Smooth muscle cell (in vitro differentiated cells): ENCODE results near the gene TMEM170A. TPM values are rescaled to one million over a fixed set of nuclear protein-coding genes. Genes with fewer than 3 reads are reported as not detected.

ENCODE experiments used
- DNase-seq: peaks from one replicate; lab custom pipeline; 2025; ENCODE audit not compliant: unreplicated experiment; lab: John Stamatoyannopoulos, UW
- H2AFZ ChIP-seq: fragments of 200-600 bp; sonication (generic); 2 replicates; pipeline ENCODE4 v1.6.0; 2016; ENCODE audit warnings: antibody characterized with exemption, low read depth, mild to moderate bottlenecking
- H3F3A ChIP-seq: fragments of 200-600 bp; sonication (generic); 2 replicates; pipeline ENCODE4 v1.6.0; 2017; ENCODE audit warnings: antibody characterized with exemption, low read depth
- H3K27ac ChIP-seq: fragments of 200-600 bp; sonication (generic); 2 replicates; pipeline ENCODE4 v1.5.1; 2016; ENCODE audit warnings: low read depth, mild to moderate bottlenecking
- H3K27me3 ChIP-seq: fragments of 200-600 bp; sonication (generic); 2 replicates; pipeline ENCODE4 v1.6.1; 2016; ENCODE audit warnings: low read depth, mild to moderate bottlenecking
- H3K36me3 ChIP-seq: fragments of 200-600 bp; sonication (generic); 2 replicates; pipeline ENCODE4 v1.5.1; 2016; ENCODE audit warnings: low read depth
- H3K4me1 ChIP-seq: fragments of 200-600 bp; sonication (generic); 2 replicates; pipeline ENCODE4 v1.5.1; 2016; ENCODE audit warnings: low read depth
- H3K4me2 ChIP-seq: fragments of 200-600 bp; sonication (generic); 2 replicates; pipeline ENCODE4 v1.6.0; 2016; ENCODE audit warnings: mild to moderate bottlenecking
- H3K4me3 ChIP-seq: fragments of 200-600 bp; sonication (generic); 2 replicates; pipeline ENCODE4 v1.5.1; 2016; ENCODE audit warnings: mild to moderate bottlenecking
- H3K79me2 ChIP-seq: fragments of 200-600 bp; sonication (generic); 2 replicates; pipeline ENCODE4 v1.6.0; 2016; ENCODE audit warnings: low read depth, mild to moderate bottlenecking
- H3K9ac ChIP-seq: fragments of 200-600 bp; sonication (generic); 2 replicates; pipeline ENCODE4 v1.6.0; 2016; ENCODE audit warnings: low read depth
- H3K9me3 ChIP-seq: fragments of 200-600 bp; sonication (generic); replicated peaks from 2 replicates; pipeline ENCODE4 v1.5.1; 2016; ENCODE audit warnings: low read depth
- H4K20me1 ChIP-seq: fragments of 200-600 bp; sonication (generic); 2 replicates; pipeline ENCODE4 v1.6.0; 2016; ENCODE audit warnings: low read depth
- WGBS: methylation state at CpG from one replicate; pipeline ENCODE4 v1.1.7; 2016; ENCODE audit warnings: low lambda C conversion rate; 5-methylcytosine and 5-hydroxymethylcytosine counted together
- polyA plus RNA-seq: library from polyadenylated mRNA; unstranded; fragments of >200 nt; fragmentation: Nextera tagmentation; extraction: Ambion mirVana; gene quantifications from 2 replicates; pipeline ENCODE4 v1.2.1, GENCODE V29; 2016
- total RNA-seq: library from RNA; depleted of rRNA; stranded (reverse); fragments of >200 nt; gene quantifications from 2 replicates; pipeline ENCODE4 v1.2.3, GENCODE V29; 2014
- TF ChIP-seq, protein P1 (sequence below): fragments of 200-600 bp; sonication (generic); IDR thresholded peaks from 2 replicates; pipeline ENCODE4 v1.5.1; 2017; ENCODE audit warnings: borderline replicate concordance, mild to moderate bottlenecking, antibody characterized with exemption; ENCODE audit not compliant: insufficient read depth, poor library complexity, severe bottlenecking

Gene TMEM170A
- total and polyA plus RNA-seq, 2 experiments from 2014 or later, result 10.0 to 12.9 TPM

DNA sequence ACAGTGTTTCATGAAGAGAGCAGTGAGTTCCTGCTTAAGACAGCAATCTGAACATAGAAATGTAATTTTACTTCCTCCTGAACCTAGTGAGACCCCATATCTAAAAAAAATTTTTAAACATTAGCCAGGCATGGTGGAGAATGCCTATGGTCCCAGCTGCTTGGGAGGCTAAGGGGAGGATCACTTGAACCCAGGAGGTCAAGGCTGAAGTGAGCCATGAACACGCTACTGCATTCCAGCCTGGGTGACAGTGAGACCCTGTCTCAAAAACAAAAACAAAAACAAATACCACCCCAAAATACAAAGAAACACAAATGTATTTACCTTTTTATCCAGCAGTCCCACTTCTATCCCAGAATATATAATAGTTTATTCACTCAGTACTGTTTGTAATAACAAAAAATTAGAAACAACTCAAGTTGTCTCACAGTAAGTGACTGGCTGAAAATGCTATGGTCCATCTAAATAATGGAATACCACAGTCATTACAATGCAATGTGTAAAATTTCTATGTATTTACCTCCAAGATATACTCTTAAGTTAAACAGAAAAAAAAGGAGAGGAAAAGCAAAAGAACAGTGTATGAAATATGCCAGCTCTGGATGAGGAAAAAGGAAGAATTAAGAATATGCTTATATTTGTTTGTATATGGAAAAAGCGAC lies 47.5 kb downstream of the TMEM170A start:
- peaks cover 59% of the 10 kb centered on the region for H4K20me1 ChIP-seq
- no peak for DNase-seq
- no peak overlapping the region for H3K4me3 ChIP-seq
- H2AFZ ChIP-seq, result no peak overlapping the region
- H3K27ac ChIP-seq, result peak overlapping the region; percentile 29
- TF ChIP-seq, protein P1, sequence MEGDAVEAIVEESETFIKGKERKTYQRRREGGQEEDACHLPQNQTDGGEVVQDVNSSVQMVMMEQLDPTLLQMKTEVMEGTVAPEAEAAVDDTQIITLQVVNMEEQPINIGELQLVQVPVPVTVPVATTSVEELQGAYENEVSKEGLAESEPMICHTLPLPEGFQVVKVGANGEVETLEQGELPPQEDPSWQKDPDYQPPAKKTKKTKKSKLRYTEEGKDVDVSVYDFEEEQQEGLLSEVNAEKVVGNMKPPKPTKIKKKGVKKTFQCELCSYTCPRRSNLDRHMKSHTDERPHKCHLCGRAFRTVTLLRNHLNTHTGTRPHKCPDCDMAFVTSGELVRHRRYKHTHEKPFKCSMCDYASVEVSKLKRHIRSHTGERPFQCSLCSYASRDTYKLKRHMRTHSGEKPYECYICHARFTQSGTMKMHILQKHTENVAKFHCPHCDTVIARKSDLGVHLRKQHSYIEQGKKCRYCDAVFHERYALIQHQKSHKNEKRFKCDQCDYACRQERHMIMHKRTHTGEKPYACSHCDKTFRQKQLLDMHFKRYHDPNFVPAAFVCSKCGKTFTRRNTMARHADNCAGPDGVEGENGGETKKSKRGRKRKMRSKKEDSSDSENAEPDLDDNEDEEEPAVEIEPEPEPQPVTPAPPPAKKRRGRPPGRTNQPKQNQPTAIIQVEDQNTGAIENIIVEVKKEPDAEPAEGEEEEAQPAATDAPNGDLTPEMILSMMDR, result no peak
- WGBS, result 45% methylated on average over 2 of the region's 2 CpGs
- peaks cover 79% of the 10 kb centered on the region for H3K79me2 ChIP-seq
- peak overlapping the region; percentile 36 for H3K4me2 ChIP-seq
- H3K27me3 ChIP-seq, result no peaks in the 10 kb centered on the region
- H3K9ac ChIP-seq, result no peak overlapping the region
- no peaks in the 10 kb centered on the region for H3K9me3 ChIP-seq
- H3F3A ChIP-seq, result peaks cover 3% of the 10 kb centered on the region
- peaks cover 3% of the 10 kb centered on the region for H3K36me3 ChIP-seq
- H3K4me1 ChIP-seq, result peaks cover 17% of the 10 kb centered on the region

DNA sequence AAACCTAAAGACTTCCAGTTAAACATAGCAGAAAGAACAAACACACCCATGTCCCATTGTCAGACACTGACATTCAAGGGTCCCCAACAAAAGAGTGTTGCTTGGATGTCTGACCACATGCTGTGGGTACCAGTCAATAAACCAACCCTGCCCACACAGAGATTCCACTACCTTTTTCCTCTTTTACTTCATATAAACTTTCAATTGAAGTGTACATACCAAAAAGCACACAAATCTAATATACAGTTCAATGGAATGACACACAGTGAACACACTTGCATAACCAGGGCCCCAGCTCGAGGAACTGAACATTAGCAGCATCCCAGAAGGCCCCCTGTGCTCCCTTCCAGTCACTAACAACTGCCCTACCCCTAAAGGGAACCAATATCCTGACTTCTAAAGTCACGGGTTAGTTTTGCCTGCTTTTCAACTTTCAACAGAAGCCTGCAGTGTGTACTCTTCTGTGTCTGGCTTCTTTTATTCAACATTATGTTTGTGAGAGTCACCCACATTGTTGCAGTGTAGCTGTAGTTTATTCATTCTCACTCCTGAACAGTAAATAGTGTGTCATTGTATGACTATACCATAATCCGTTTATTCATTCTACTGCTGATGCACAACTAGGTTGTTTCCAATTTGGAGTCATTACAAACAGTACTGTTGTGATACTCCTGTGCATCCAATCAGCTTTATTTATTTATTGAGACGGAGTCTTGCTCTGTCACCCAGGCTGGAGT lies 49.2 kb downstream of the TMEM170A start:
- no peak for DNase-seq
- WGBS, result 73% methylated on average over 4 of the region's 4 CpGs
- no peaks in the 10 kb centered on the region for H3K9me3 ChIP-seq

DNA sequence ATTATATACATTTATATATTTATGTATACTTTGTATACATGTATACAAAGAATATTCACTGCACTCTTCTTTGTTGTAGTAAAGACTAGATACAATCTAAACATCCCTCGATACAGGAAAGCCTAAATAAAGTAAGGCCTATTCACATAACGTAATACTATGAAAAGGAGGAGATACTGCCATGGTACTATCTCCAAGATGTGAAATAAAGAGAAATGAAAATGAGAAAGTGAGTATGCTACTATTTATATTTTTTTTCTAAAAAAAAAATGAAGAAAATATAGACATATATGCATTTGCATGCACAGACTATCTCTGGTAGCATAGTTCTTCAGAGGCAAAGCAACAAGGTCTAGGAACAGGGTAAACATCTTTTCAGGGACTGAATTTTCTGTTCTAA lies 50.5 kb downstream of the TMEM170A start:
- Histone ChIP-seq H3K27me3 (no peaks in the 10 kb centered on the region), H3K4me3 (no peak overlapping the region), H3F3A (no peaks in the 10 kb centered on the region), H3K4me1 (peaks cover 8% of the 10 kb centered on the region), H2AFZ (no peak overlapping the region), H3K79me2 (peaks cover 49% of the 10 kb centered on the region), H3K27ac (no peak overlapping the region), H3K36me3 (peaks cover 16% of the 10 kb centered on the region), H4K20me1 (peaks cover 50% of the 10 kb centered on the region), H3K9ac (no peak overlapping the region), H3K4me2 (no peak overlapping the region), H3K9me3 (no peaks in the 10 kb centered on the region)
- TF ChIP-seq, protein P1, result no peak
- DNase-seq, result no peak
- WGBS, result 99% methylated on average over 2 of the region's 2 CpGs

More for the DNA sequence above, 49.2 kb downstream of the TMEM170A start:
- no peaks in the 10 kb centered on the region for H3K27me3 ChIP-seq
- peaks cover 8% of the 10 kb centered on the region for H3K4me1 ChIP-seq
- peaks cover 54% of the 10 kb centered on the region for H4K20me1 ChIP-seq
- no peak overlapping the region for H3K4me2 ChIP-seq
- TF ChIP-seq, protein P1, result no peak
- H3K36me3 ChIP-seq, result peaks cover 12% of the 10 kb centered on the region
- no peak overlapping the region for H3K27ac ChIP-seq
- H2AFZ ChIP-seq, result no peak overlapping the region
- peaks cover 63% of the 10 kb centered on the region for H3K79me2 ChIP-seq
- H3K4me3 ChIP-seq, result no peak overlapping the region
- no peak overlapping the region for H3K9ac ChIP-seq
- no peaks in the 10 kb centered on the region for H3F3A ChIP-seq
